Activated CD4-positive, alpha-beta T cell treated with anti-CD3 and anti-CD28 coated beads, Interleukin-2, amount 50 U/mL, for 16 hours (primary cell): ENCODE data around the gene CYB561D2.

Experiments used
- DNase-seq: peaks from one replicate; pipeline ENCODE4 v3.0.0-alpha.2; 2020

Gene CYB561D2

DNA sequence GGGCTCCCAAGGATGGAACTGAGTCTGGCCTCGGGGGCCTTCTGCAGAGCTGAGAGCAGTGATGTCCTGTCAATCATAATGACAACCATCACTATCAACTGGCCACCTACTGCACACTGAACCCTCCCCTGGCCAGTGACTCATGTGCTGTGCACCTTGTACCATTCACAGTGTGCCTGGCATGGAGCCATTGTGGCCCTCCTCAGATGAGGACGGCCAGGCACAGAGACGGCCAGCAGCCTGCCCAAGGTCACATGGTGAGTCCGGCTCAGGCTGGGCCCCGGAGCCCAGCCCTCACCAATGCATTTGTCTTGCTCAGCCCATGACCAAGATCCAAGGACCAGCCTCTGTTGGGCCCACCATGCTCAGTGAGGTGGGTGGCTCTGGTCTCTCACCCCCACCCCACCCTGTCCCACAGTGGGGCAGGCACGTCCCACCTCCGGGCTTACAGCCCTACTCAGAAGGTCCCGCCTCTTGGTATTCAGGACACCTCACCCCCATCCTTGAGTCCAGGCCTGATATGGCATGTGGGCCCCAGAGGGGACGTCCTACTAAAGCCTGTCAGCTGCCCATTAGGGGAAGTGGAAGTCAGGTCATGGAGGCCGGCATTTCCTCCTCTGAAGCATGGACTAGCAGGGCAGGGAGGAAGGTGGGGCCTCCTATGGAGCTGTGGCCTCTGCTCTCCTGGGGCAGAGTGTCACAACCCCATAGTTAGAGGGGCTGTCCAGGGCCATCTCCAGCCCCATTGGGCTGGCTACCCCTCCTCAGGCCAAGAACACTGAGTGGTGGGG lies 44.6 kb downstream of the CYB561D2 start:
- no peak for DNase-seq

DNA sequence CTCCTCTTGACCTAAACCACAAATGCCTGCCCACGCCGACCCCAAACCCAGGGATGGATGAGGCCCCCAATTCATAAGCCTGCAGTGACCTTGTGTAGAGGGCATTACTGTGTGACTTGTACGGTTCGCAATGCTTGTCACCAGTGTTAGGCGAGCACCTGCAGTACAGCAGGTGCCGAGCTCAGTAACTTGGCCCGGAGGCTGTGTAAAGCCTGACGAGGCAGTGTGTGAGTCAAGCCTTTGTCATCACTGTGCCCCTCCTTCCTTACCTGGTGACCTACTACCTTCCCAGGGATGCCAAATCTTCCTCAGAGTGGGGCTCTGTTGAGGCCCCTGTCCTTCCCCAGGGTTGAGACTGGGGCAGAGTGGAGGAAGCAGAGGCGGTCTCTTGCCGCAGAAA lies 45.8 kb downstream of the CYB561D2 start:
- no peak for DNase-seq

DNA sequence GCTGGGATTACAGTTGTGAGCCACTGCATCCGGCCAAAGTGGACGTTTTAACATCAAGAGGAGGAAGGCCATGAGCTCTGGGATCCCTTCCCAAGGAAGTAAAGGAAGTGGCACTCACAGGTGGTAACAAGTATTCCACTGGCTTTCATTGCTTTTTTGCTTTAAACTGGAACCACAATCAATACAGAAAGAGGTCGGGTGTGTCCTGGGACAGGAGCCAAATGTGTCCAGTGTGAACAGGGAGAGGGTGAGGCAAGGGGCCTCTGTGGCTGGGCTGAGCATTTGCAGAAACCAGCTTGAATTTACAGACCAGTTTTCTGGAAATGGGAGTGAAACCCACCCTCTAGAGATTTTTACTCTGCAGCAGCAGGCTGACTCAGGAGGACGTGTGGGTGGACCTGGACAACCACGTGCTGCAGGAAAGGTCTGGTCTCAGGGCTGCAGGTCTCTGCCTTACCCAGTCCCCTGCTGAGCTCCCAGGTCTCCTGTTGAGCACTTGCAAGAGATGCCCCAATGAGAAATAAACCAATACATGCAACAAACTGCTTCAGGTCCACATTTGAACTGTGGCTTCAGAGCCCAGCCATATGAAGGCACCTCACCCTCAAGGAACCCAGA lies 51.4 kb downstream of the CYB561D2 start:
- no peak for DNase-seq
